GM19238 (cell line): Measurements from ENCODE around the gene C3orf62.
"Not testable (repeated sequence)": the region's sequence is repeated elsewhere in the genome, so short reads cannot be mapped to it uniquely, and the experiment has no call there.

ENCODE experiments used
- DNase-seq: peaks from one replicate; pipeline ENCODE4 v3.0.0; 2011; ENCODE audit warnings: low spot score; ENCODE audit not compliant: insufficient read length

Gene C3orf62

DNA sequence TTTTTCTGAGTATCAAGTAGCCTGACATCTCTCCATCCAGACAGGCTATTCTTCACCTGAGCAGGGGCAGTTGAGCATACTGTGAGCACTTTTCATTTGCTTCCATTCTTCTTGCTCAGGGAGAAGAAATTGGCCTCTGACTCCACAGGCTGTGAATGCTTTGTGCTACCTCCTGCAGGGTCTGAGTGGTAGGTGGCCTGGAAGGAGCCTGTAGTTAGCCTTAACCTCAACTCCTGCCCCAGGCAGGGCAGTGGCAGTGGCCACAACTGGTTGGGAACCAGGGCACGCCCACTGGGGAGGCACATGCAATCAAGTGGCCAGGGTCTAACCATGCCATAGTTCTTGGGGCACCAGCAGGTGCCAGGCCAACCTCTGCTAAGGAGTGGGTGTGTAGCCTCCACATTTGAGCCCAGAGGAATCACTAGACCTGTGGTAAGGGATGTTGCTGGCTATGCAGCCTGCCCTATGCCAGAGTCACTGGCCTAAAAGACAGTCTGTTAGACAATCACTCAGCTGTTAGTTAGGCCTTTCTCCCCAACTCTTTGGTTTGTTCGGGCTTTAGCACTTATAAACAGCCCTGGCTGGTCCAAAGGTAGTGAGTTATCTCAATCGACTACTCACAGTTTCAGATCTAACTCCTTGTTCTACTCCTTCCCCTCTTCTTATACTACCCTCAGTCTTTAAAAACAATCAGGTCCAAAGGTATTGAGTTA lies 7.4 kb downstream of the C3orf62 start:
- no peak for DNase-seq

DNA sequence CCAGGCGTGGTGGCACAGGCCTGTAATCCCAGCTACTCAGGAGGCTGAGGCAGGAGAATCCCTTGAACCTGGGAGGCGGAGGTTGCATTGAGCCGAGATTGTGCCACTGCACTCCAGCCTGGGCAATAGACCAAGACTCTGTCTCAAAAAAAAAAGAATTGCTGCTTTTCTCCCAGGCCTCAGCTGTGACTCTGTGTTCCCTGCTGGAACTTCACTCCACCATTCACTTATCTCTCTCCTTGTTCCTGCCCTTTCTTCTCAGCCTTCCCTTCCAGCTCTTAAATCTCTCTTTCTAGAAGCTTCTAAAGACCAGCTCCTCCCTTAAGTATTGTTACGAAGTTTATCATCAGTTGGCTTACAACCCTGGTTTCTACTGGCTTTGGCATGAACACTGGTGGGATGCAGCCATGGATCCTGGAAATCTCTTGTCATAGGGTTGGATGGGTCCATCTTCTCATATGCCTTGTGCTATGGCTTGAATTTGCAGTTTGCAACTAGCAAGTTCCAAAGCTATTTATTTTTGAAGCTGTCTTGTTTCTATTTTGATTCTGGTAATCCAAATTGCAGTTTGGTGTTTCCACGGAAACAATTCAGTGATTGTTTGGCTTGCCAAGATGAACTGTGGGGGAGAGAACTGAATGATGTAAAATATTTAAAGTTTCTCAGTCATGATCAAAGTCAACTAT lies 10.5 kb downstream of the C3orf62 start:
- no peak for DNase-seq

DNA sequence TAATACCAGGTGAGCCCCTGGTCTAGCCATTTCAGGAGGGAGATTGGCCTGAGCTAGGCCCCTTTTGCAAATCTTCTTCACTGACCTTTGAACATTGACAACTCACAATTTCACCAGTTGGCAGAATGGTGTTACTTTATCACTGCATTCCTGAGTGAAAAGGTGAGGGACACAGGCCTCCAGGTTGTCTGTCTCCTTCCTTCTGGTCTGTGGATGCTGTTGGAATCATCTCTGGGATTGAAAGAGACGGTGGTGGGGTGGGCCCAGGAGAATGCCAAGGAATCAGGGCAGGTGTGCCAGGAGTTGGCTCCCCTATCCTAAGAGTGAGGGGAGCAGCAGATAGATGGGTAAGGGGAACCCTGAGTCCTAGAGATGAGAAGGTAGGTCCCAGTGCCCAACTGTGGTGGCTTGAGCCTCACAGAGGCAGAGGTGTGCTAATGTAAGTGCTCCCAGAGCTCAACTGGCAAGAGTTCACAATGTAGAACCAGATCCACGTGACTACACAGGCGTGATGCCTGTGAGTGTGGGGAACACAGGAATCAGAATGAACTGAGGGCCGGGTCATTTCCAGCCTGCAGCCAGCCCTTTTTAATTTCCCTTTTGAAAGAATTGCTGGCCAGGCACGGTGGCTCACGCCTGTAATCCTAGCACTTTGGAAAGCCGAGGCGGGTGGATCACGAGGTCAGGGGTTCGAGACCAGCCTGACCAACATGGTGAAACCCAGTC lies 11.2 kb downstream of the C3orf62 start:
- no peak for DNase-seq

DNA sequence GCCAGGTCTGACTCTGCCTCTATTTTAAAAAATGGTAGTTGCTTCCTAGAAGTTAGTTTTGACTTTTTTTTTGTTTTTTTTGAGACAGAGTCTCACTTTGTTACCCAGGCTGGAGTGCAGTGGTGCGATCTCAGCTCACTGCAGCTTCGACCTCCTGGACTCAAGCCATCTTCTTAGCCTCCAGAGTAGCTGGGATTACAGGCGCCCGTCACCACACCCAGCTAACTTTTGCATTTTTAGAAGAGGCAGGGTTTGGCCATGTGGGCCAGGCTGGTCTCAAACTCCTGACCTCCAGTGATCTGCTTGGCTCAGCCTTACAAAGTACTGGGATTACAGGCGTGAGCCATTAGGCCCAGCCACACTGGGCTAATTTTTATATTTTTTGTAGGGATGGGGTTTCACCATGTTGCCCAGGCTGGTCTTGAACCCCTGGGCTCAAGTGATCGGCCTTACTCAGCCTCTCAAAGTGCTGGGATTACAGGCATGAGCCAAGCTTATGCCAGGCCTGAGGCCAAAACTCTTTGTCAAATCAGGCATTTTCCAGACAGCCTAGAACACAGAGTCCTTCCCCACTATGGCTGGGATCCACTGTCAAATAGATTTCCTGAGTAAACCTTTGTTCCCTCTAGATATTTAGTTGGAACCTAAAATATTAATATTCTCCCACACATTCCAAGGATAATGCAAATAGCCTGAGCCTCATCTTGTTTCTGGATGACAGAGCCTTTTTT lies 13.7 kb downstream of the C3orf62 start:
- no peak for DNase-seq

DNA sequence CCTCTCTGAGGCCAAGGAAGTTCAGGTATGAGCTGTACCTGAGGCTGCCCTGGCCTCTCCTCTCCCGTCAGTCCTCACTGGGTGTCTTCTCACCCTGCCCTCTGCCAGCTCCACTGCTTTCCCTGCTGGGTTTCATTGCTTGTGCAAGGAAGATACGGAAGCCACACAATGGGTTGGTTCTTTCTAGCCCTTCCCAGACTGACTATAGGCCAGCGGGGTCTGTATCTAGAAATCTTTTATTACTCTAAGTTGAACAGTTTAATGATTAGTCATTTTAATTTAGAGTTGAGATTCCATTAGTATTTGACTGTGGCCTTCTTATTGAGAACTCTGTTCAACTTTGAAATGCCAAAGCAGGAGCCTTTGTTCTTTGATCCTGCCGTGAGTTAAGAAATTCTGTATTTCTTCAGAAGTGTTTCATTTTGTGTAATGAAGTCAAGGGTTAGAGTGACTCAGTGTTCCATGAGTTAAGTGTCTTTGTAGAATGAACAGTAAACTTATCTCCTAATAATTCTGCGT lies 16.2 kb downstream of the C3orf62 start:
- DNase-seq: no peak

DNA sequence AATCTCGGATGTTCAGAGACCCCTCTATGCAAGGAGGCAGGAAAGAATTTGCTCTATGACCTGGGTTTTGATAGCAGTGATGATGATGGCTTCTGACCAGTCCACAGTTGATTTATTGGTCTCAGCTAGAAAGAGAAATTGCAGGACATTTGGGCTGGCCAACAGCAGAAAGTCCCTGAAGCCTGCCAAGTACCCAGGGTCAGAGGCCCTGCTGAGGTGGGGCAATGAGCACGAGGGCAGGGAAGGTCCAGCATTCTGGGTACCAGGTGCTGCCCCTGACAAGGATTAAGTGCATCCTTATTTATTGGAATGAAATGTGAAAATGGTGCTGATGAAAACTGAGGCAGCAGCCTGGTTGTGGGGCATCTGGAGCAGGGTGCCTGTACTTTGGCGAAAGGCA lies 19.8 kb downstream of the C3orf62 start:
- DNase-seq: no peak

DNA sequence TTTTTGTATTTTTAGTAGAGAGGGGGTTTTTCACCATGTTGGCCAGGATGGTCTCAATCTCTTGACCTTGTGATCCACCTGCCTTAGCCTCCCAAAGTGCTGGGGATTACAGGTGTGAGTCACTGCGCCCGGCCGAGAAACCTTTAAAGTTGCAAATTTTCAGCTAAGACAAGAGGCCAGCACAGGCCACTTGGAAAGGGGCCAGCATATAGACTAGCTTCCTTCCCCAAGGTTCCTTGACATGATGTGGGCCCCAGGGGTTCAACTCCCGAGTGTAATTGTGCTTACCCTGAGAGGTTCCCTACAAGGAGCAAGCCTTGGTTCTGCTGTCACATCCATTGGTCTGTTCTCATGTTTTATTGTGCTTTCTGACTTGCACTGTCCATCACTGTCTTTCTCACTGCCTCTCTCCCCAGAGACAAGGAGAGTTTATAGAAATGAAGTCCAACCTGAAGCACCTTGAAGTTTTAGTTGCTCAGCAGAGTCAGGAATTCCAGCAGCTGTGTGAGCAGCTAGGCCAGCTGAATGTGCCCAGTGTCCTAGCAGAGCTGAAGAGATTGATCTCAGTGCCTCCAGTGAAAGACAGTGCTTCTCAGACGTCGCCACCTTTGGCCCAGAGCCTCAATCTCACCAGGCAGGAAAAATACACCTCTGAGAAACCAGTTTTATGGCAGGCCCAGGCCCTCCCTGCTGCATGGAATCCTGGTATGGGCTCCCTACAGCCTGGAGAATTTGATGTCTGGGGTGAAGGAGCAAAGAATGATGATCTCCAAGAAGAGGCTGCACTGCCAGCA lies 21.1 kb downstream of the C3orf62 start:
- DNase-seq: no peak

DNA sequence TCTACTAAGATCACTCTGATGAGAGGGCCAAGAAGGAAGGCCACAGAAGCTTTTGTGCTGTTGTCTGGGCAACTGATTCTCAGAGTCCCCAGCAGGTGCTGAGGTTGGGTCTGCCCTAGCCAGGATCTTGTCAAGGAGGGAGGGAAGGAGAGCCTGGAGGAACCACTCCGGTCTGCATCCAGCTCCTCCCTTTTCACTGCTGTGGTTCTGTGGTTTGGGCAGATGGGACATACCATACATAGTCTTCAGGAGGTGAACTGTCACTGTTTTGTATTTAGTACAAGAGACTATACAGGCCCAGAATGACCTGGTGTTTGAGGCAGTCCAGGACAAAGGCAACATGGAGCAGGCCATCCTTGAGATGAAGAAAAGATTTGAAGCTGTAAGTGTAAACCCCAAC lies 21.9 kb downstream of the C3orf62 start:
- no peak for DNase-seq

DNA sequence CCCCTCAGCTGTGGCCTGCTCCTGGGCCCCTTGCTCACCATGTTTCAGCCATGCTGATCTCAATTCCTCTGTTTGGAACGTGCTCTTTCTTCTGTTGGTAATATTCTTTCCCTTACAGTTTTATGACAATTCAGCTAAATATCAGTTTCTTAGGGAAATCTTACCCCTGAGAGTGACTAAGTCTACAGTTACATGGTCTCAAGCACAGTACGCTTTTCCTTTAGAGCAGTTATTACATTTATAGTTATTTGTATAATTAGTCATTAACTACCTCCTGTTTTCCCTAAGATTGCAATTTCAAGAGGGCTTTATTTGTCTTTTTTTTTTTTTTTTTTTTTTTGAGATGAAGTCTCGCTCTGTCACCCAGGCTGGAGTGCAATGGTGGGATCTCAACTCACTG lies 23.5 kb downstream of the C3orf62 start:
- no peak for DNase-seq

DNA sequence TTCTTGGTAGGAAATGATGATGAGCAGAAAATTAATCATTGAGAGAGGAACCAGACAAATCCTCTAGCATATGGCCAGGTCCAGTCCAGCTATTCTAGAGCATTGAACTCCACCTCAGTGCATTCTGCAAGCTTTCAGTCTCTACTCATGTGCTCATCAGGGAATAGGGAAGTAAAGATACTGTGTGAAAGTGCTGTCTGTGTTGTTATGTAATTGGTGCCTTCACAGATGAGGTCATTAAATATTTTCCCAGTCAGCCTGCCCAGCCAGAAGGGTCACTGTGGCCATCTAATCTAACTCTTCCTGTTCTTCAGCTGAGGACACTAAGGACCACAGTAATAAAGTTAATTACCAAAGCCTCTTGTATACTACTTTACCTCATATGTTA lies 28.2 kb downstream of the C3orf62 start:
- DNase-seq: no peak

DNA sequence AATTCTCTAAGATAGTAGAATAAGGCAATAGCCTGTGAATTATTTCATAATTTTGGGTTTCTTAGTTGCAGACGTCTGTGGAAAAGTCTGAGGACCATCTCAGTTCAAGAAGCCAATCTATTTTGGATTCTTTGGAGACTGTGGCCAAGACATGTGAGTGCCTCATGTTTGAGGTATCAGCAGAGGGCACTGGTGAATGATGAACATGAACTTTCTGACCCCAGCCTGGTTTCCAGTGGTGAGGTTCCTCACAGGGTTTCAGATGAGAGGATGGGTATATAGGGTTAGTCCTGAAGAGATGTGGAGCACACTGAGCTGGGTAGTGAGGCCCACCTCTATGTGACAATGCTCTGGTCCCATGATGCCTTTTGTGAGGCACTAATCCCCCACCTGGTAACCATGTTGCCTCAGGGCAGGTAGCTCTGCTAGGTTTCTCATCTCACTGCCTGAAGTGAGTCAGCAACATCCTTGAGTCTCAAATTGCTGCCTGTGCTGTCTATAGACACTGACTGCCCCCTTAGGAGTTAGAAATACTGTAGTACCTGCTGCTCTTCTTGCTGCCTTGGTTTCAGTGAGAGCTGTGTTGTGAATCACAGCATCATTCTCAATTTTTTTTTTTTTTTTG lies 32.3 kb downstream of the C3orf62 start:
- DNase-seq: no peak

DNA sequence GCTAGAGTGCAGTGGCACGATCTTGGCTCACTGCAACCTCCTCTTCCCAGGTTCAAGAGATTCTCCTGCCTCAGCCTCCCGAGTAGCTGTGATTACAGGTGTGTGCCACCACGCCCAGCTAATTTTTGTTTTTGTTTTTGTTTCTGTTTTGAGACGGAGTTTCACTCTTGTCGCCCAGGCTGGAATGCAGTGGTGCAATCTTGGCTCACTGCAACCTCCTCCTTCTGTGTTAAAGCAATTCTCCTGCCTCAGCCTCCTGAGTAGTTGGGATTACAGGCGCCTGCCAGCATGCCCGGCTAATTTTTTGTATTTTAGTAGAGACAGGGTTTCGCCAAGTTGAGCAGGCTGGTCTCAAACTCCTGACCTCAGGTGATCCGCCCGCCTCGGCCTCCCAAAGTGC lies 36.9 kb downstream of the C3orf62 start:
- not testable (repeated sequence) for DNase-seq

DNA sequence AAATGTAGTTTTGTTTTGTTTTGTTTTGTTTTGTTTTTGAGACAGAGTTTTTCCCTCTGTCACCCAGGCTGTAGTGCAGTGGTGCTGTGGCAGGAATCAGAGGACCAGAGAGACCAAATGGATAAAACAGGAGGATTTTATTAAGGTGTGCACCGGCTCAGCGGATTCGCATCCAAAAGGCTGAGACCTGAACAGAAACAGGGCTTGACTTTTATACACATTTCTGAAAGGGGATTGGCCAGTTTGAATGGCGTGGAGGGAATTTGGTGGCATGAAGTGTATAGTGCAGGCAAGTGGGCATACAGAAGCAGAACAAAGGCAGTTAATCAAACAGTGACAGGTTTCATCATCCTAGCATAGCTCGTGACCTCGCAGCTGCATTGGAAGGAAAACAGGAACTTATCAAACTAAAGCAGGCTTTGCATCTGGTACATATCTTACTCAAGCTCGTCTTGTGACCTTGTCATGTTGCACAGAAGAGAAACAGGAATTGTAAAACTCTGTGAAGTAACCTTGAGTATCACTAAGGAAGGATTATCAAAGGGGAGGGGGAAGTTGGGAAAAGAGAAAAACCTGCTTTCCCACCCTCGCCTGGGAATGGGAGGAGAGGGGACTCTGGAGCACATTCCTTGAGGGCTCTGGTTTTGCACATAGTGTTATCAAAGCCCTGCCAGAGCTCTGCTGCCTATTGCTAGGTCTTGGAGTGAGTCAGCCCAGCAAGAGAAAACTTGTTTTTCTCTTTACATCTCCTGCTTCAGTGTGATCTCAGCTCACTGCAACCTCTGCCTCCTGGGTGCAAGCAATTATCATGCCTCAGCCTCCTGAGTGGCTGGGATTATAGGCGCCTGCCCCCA lies 38.5 kb downstream of the C3orf62 start:
- DNase-seq: no peak

DNA sequence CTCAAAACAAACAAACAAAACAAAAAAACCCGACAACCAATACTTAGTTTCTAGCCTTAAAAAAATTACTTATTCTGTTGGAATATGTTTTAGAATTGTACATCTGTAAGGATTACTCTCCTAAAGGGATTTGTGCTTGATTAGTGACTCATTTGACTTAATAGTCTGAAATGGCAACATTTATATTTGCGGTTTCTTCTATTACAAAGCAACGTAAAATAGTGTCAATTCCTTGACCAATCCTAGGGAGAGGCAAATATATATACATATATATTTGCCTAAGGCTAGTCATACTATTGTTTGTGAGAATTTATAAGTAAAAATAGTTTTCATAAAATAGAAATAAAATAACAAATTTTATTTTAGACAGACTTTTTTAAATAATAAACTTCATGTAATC lies 39.7 kb downstream of the C3orf62 start:
- no peak for DNase-seq

DNA sequence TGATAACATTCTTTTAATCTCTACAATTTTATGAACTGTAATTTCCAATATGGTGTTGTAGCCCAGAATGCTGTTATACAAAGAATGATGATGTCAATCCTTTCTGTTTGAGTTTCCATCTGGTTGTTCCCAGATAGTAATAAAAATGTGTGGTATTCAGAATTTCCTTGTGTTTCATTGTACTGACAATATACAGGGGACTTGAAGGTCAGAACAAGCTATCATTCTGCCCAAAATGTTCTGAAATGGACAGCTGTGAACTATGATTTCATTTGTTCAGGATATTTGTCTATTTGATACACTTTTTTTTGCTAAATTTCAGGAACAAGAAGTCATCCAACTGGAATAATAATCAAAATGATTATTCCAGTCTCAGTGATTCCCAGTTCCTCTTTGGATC lies 40.8 kb downstream of the C3orf62 start:
- no peak for DNase-seq

DNA sequence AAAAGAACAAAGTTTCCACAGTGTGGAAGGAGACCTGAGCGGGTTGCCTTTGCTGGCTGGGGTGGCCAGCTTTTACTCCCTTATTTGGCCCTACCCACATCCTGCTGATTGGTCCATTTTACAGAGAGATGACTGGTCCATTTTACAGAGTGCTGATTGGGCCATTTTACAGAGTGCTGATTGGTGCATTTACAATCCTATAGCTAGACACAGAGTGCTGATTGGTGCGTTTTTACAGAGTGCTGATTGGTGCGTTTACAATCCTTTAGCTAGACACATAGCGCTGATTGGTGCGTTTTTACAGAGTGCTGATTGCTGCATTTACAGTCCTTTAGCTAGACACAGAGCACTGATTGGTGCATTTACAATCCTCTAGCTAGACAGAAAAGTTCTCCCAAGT lies 48.2 kb downstream of the C3orf62 start:
- DNase-seq: not testable (repeated sequence)

DNA sequence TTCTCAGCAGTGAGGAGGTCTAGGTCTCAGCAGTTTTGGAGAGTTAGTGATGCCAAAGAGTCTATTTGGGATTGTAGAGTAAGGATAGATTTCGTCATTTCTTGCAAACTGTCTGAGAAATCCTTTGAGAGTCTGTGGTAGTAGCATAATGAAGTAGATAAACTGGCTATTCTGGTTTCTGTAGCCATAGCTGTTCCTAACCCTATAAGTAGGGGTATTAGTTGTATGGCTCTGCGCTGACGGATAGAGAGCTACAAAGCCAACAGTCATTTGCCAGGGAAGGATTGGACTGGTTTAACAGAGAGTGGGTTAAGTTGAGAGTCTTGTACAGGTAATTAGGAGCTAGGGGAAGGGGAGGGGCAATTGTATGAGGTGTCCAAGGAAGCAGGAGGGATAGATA lies 55.0 kb downstream of the C3orf62 start:
- DNase-seq: no peak

DNA sequence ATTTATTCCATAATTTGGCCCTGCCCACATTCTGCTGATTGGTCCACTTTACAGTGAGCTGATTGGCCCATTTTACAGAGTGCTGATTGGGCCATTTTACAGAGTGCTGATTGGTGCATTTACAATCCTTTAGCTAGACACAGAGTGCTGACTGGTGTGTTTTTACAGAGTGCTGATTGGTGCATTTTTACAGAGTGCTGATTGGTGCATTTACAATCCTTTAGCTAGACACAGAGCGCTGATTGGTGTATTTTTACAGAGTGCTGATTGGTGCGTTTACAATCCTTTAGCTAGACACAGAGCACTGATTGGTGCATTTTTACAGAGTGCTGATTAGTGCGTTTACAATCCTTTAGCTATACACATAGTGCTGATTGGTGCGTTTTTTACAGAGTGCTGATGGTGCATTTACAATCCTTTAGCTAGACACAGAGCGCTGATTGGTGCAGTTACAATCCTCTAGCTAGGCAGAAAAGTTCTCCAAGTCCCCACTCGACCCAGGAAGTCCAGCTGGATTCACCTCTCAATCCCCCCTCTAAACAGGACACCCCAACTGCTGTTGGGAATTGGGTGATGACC lies 56.0 kb downstream of the C3orf62 start:
- DNase-seq: not testable (repeated sequence)

DNA sequence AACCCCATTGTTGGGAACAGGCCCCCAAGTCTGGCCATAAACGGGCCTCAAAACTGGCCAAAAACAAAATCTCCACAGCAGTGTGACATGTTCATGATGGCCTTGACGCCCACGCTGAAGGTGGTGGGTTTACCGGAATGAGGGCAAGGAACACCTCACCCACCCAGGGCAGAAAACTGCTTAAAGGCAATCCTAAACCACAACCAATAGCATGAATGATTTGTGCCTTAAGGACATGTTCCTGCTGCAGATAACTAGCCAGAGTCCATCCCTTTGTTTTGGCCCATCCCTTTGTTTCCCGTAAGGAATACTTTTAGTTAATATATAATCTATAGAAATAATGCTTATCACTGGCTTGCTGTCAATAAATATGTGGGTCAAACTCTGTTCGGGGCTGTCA lies 57.9 kb downstream of the C3orf62 start:
- no peak for DNase-seq
